Loucy (cell line): ENCODE measurements around the gene CNIH4.

Experiments
- H2AFZ ChIP-seq: fragments of 200-600 bp; sonication (generic); 2 replicates; pipeline ENCODE4 v1.6.0; 2016; ENCODE audit warnings: antibody characterized with exemption, mild to moderate bottlenecking, low read length, moderate library complexity
- H3F3A ChIP-seq: fragments of 200-600 bp; 2 replicates; pipeline ENCODE4 v1.6.0; 2016; ENCODE audit warnings: antibody characterized with exemption, low read depth, mild to moderate bottlenecking
- H3K27me3 ChIP-seq: fragments of 200-600 bp; sonication (generic); 2 replicates; pipeline ENCODE4 v1.6.1; 2014; ENCODE audit warnings: low read length, mild to moderate bottlenecking; ENCODE audit not compliant: insufficient read depth, poor library complexity, severe bottlenecking
- H3K36me3 ChIP-seq: fragments of 200-600 bp; sonication (generic); 2 replicates; pipeline ENCODE4 v1.6.1; 2016; ENCODE audit warnings: low read length; ENCODE audit not compliant: insufficient read depth
- H3K4me1 ChIP-seq: fragments of 200-600 bp; sonication (generic); 2 replicates; pipeline ENCODE4 v1.5.1; 2014; ENCODE audit warnings: low read length, mild to moderate bottlenecking; ENCODE audit not compliant: insufficient read depth, poor library complexity, severe bottlenecking
- H3K4me2 ChIP-seq: fragments of 200-600 bp; sonication (generic); 2 replicates; pipeline ENCODE4 v1.6.0; 2014; ENCODE audit warnings: antibody characterized with exemption, low read length, low read depth, mild to moderate bottlenecking; ENCODE audit not compliant: poor library complexity, severe bottlenecking
- H3K4me3 ChIP-seq: fragments of 200-600 bp; sonication (generic); 2 replicates; pipeline ENCODE4 v1.5.1; 2014; ENCODE audit warnings: low read length, mild to moderate bottlenecking, mixed read lengths; ENCODE audit not compliant: poor library complexity, severe bottlenecking
- H3K79me2 ChIP-seq: fragments of 200-600 bp; sonication (generic); 2 replicates; pipeline ENCODE4 v1.6.1; 2014; ENCODE audit warnings: low read length; ENCODE audit not compliant: insufficient read depth
- H3K9ac ChIP-seq: fragments of 200-600 bp; sonication (generic); 2 replicates; pipeline ENCODE4 v1.6.0; 2014; ENCODE audit warnings: mild to moderate bottlenecking, low read depth, low read length, moderate library complexity; ENCODE audit not compliant: poor library complexity, severe bottlenecking
- H3K9me2 ChIP-seq: fragments of 200-600 bp; sonication (generic); replicated peaks from 2 replicates; pipeline ENCODE4 v1.6.1; 2016; ENCODE audit warnings: low read depth, low read length, mixed read lengths
- H3K9me3 ChIP-seq: fragments of 200-600 bp; sonication (generic); 2 replicates; pipeline ENCODE4 v1.6.1; 2014; ENCODE audit warnings: mild to moderate bottlenecking, antibody characterized with exemption, low read length, low read depth; ENCODE audit not compliant: insufficient read depth
- H4K20me1 ChIP-seq: fragments of 200-600 bp; sonication (generic); 2 replicates; pipeline ENCODE4 v1.6.0; 2014; ENCODE audit warnings: antibody characterized with exemption, low read length, mild to moderate bottlenecking; ENCODE audit not compliant: insufficient read depth, poor library complexity, severe bottlenecking
- EZH2phosphoT487 ChIP-seq: fragments of 200-600 bp; IDR thresholded peaks from 2 replicates; pipeline ENCODE4 v1.6.1; 2018; ENCODE audit warnings: antibody characterized with exemption, mild to moderate bottlenecking, moderate library complexity, borderline replicate concordance
- TF ChIP-seq, protein P1 (sequence below): fragments of 200-600 bp; sonication (generic); conservative IDR thresholded peaks from 2 replicates; pipeline ENCODE4 v1.5.1; 2014; ENCODE audit warnings: mild to moderate bottlenecking, antibody characterized with exemption, low read length

The CNIH4 gene

GRCh38 chr1:224404916-224405603 lies 48.4 kb downstream of the CNIH4 start:
- Histone ChIP-seq H3K36me3 (peaks cover 75% of the 10 kb centered on the region), H4K20me1 (no peaks in the 10 kb centered on the region), H3K4me3 (no peak overlapping the region), H3K9me2 (no peaks in the 10 kb centered on the region), H3K4me1 (no peaks in the 10 kb centered on the region), H3F3A (no peaks in the 10 kb centered on the region), H3K27me3 (no peaks in the 10 kb centered on the region), H2AFZ (no peak overlapping the region), H3K9ac (no peak overlapping the region), H3K9me3 (no peaks in the 10 kb centered on the region), H3K4me2 (no peak overlapping the region), H3K79me2 (0 out of 2 replicates have a peak, but pooled peaks cover 4% of the 10 kb centered on the region)
- no peak for TF ChIP-seq EZH2phosphoT487
- TF ChIP-seq, protein P1, sequence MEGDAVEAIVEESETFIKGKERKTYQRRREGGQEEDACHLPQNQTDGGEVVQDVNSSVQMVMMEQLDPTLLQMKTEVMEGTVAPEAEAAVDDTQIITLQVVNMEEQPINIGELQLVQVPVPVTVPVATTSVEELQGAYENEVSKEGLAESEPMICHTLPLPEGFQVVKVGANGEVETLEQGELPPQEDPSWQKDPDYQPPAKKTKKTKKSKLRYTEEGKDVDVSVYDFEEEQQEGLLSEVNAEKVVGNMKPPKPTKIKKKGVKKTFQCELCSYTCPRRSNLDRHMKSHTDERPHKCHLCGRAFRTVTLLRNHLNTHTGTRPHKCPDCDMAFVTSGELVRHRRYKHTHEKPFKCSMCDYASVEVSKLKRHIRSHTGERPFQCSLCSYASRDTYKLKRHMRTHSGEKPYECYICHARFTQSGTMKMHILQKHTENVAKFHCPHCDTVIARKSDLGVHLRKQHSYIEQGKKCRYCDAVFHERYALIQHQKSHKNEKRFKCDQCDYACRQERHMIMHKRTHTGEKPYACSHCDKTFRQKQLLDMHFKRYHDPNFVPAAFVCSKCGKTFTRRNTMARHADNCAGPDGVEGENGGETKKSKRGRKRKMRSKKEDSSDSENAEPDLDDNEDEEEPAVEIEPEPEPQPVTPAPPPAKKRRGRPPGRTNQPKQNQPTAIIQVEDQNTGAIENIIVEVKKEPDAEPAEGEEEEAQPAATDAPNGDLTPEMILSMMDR = no peak

DNA sequence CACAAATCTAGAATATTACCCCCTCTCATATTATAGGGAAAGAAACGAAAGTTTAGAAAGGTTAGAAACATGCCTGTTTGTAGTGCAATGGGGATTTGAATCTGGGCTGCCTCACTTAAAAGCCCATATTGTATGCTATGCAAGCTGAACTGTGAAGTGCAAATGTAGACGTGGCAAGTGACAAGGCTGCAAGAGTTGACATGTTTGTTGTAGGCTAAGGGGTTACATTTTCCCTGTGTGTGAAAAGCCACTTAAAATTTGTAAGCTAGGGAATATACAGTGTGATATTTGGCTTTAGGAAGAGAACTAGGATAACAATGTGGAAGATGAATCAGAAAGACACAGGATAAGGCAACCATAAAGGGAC lies 48.9 kb downstream of the CNIH4 start:
- Histone ChIP-seq H3F3A (no peaks in the 10 kb centered on the region), H4K20me1 (no peaks in the 10 kb centered on the region), H3K4me2 (no peak overlapping the region), H2AFZ (no peak overlapping the region), H3K9ac (no peak overlapping the region), H3K27me3 (no peaks in the 10 kb centered on the region), H3K9me2 (no peaks in the 10 kb centered on the region), H3K36me3 (peaks cover 79% of the 10 kb centered on the region), H3K4me1 (no peaks in the 10 kb centered on the region), H3K79me2 (0 out of 2 replicates have a peak, but pooled peaks cover 4% of the 10 kb centered on the region), H3K4me3 (no peak overlapping the region), H3K9me3 (no peaks in the 10 kb centered on the region)
- TF ChIP-seq EZH2phosphoT487 = no peak
- TF ChIP-seq, protein P1 = no peak

- Histone ChIP-seq H3K9me2 (no peaks in the 10 kb centered on the region), H3K9ac (no peak overlapping the region), H3K27me3 (no peaks in the 10 kb centered on the region), H3K9me3 (no peaks in the 10 kb centered on the region), H2AFZ (no peak overlapping the region), H4K20me1 (no peaks in the 10 kb centered on the region), H3K79me2 (0 out of 2 replicates have a peak, but pooled peaks cover 4% of the 10 kb centered on the region), H3F3A (no peaks in the 10 kb centered on the region), H3K4me2 (no peak overlapping the region), H3K4me3 (no peak overlapping the region), H3K36me3 (peaks cover 79% of the 10 kb centered on the region), H3K4me1 (no peaks in the 10 kb centered on the region)
- no peak for TF ChIP-seq EZH2phosphoT487
- TF ChIP-seq, protein P1 = no peak
Observed at GRCh38 chr1:224406216-224406615, 49.5 kb downstream of the CNIH4 start.
